GM12878 (cell line): ENCODE measurements around the gene GRIN2A. TPM values are rescaled to one million over a fixed set of nuclear protein-coding genes. Genes with fewer than 3 reads are reported as not detected.

Source experiments
- ATAC-seq: fragments of 200-7000 bp; cut with Tn5 transposase; 3 replicates; pipeline ENCODE4 v1.9.1; 2020; ENCODE audit warnings: mild to moderate bottlenecking, moderate library complexity
- BruUV-seq: library from RNA; stranded (reverse); fragments of 400-500 nt; replicated peaks from 2 replicates; lab custom pipeline; 2021; lab: Mats Ljungman, UMichigan
- CTCF ChIA-PET: fragments of 300-600 bp; sonication (Branson Sonifier 250); formaldehyde crosslinking; extraction: SDS; loops from one replicate; lab custom pipeline; 2021; ENCODE audit warnings: inconsistent platforms; lab: Yijun Ruan, JAX
- POLR2A ChIA-PET: fragments of 350-600 bp; formaldehyde crosslinking; extraction: SDS; loops from one replicate; lab custom pipeline; 2021; ENCODE audit warnings: inconsistent platforms; lab: Charles Lee
- RAD21 ChIA-PET: fragments of 300-600 bp; sonication (Branson Sonifier 250); formaldehyde crosslinking; loops from one replicate; lab custom pipeline; 2023; ENCODE audit warnings: antibody characterized with exemption; ENCODE audit not compliant: unreplicated experiment; lab: Charles Lee
- SMC1A ChIA-PET: fragments of 300-600 bp; sonication (Branson Sonifier 250); formaldehyde crosslinking; loops from one replicate; lab custom pipeline; 2023; ENCODE audit not compliant: unreplicated experiment, uncharacterized antibody; lab: Charles Lee
- DNase-seq: peaks from one replicate; pipeline ENCODE4 v3.0.0-alpha.2; 2011; ENCODE audit warnings: low read depth, low spot score
- FAIRE-seq: peaks from 3 replicates; lab custom pipeline; 2011; peaks lifted over from hg19 to GRCh38; lab: Jason Lieb, UNC
- H2AFZ ChIP-seq: 2 replicates; pipeline ENCODE4 v1.6.0; 2011; ENCODE audit warnings: low read depth, low read length, control low read depth; ENCODE audit not compliant: control insufficient read depth
- H3K27ac ChIP-seq: 2 replicates; pipeline ENCODE4 v1.5.1; 2011; ENCODE audit warnings: control low read depth; ENCODE audit not compliant: control insufficient read depth, insufficient read depth
- H3K27me3 ChIP-seq, 2 experiments: replicated peaks in 1 of 2; 2 replicates each; pipeline versions ENCODE4 v1.6.0 to v1.6.1; 2011; ENCODE audit warnings: low read length in 1 of 2; ENCODE audit not compliant: control insufficient read depth in 2 of 2, insufficient read depth in 2 of 2
- H3K36me3 ChIP-seq, 2 experiments: 2 replicates each; pipeline ENCODE4 v1.5.1; 2011; ENCODE audit warnings: low read length in 1 of 2; ENCODE audit not compliant: control insufficient read depth in 2 of 2, insufficient read depth in 2 of 2
- H3K4me1 ChIP-seq: 2 replicates; pipeline ENCODE4 v1.6.1; 2011; ENCODE audit warnings: mild to moderate bottlenecking, low read length, moderate library complexity, mixed read lengths; ENCODE audit not compliant: control insufficient read depth, insufficient read depth
- H3K4me2 ChIP-seq: 2 replicates; pipeline ENCODE4 v1.6.0; 2011; ENCODE audit warnings: control low read depth; ENCODE audit not compliant: control insufficient read depth, insufficient read depth
- H3K4me3 ChIP-seq: fragments of 200-600 bp; sonication (generic); 2 replicates; pipeline ENCODE4 v1.5.1; 2016
- H3K79me2 ChIP-seq: 2 replicates; pipeline ENCODE4 v1.6.0; 2011; ENCODE audit warnings: low read length; ENCODE audit not compliant: control insufficient read depth, insufficient read depth
- H3K9ac ChIP-seq: 2 replicates; pipeline ENCODE4 v1.8.0; 2011; ENCODE audit warnings: low read length, control low read depth, mixed read lengths; ENCODE audit not compliant: control insufficient read depth, insufficient read depth
- H3K9me3 ChIP-seq: replicated peaks from 3 replicates; pipeline ENCODE4 v1.5.1; 2011; ENCODE audit warnings: mild to moderate bottlenecking, low read length; ENCODE audit not compliant: control insufficient read depth, insufficient read depth
- H4K20me1 ChIP-seq: 2 replicates; pipeline ENCODE4 v1.6.0; 2011; ENCODE audit not compliant: control insufficient read depth, insufficient read depth
- CBX5 ChIP-seq: sonication (generic); IDR thresholded peaks from 2 replicates; pipeline ENCODE4 v1.6.1; 2016; ENCODE audit warnings: low read depth, moderate library complexity, mild to moderate bottlenecking, inconsistent platforms
- CTCF ChIP-seq, 3 experiments: IDR thresholded peaks in 2 of 3; conservative IDR thresholded peaks in 1 of 3; 2 replicates each; pipeline ENCODE4 v1.5.1; 2011; ENCODE audit warnings: low read depth in 3 of 3, low read length in 3 of 3, mild to moderate bottlenecking in 3 of 3, control low read depth in 2 of 3, moderate library complexity in 2 of 3, inconsistent platforms in 1 of 3, mixed read lengths in 1 of 3; ENCODE audit not compliant: control insufficient read depth in 2 of 3, insufficient read depth in 1 of 3; ENCODE audit errors: extremely low read depth in 1 of 3
- ELK1 ChIP-seq: IDR thresholded peaks from 2 replicates; pipeline ENCODE4 v1.6.1; 2012; ENCODE audit warnings: low read depth, low read length, improper control_type of control experiment
- GABPA ChIP-seq: IDR thresholded peaks from 2 replicates; pipeline ENCODE4 v1.6.1; 2014; ENCODE audit warnings: antibody characterized with exemption, low read depth, mild to moderate bottlenecking, inconsistent platforms
- HDGF ChIP-seq: fragments of 450-650 bp; IDR thresholded peaks from 2 replicates; pipeline ENCODE4 v1.6.1; 2016; ENCODE audit warnings: antibody characterized with exemption
- NFYB ChIP-seq: IDR thresholded peaks from 2 replicates; pipeline ENCODE4 v1.6.1; 2011; ENCODE audit warnings: low read depth, mild to moderate bottlenecking, low read length, improper control_type of control experiment, moderate library complexity; ENCODE audit not compliant: insufficient read depth
- RAD51 ChIP-seq: fragments of 450-650 bp; IDR thresholded peaks from 2 replicates; pipeline ENCODE4 v1.6.1; 2016; ENCODE audit warnings: moderate library complexity, mild to moderate bottlenecking, inconsistent platforms
- SIX5 ChIP-seq: IDR thresholded peaks from 2 replicates; pipeline ENCODE4 v1.6.1; 2011; ENCODE audit warnings: mild to moderate bottlenecking, low read depth, low read length, moderate library complexity; ENCODE audit not compliant: severe bottlenecking
- SUZ12 ChIP-seq: fragments of 200-600 bp; sonication (generic); IDR thresholded peaks from one replicate; pipeline ENCODE4 v1.6.1; 2018; ENCODE audit warnings: antibody characterized with exemption, mild to moderate bottlenecking; ENCODE audit not compliant: unreplicated experiment
- ZNF207 ChIP-seq: fragments of 450-650 bp; IDR thresholded peaks from 2 replicates; pipeline ENCODE4 v1.6.1; 2014; ENCODE audit warnings: antibody characterized with exemption, mild to moderate bottlenecking, borderline replicate concordance
- WGBS: methylation state at CpG from one replicate; pipeline ENCODE4 v1.1.6; 2016; ENCODE audit warnings: low lambda C conversion rate; ENCODE audit not compliant: insufficient replicate concordance, insufficient coverage; ENCODE audit errors: missing lambda C conversion rate; 5-methylcytosine and 5-hydroxymethylcytosine counted together
- in situ Hi-C: fragments of 300-500 bp; cut with MboI; formaldehyde crosslinking; loops from 9 replicates; pipeline ENCODE4 v1.14.3; 2018; ENCODE audit warnings: mixed read lengths
- intact Hi-C: fragments of 100-400 bp; cut with micrococcal nuclease; formaldehyde crosslinking; loops from one replicate; pipeline ENCODE4 v1.14.2; 2022; ENCODE audit not compliant: unreplicated experiment
- polyA plus RNA-seq, 11 experiments: library from polyadenylated mRNA; depleted of rRNA in 4 of 11; unstranded in 6 of 11; stranded (reverse) in 5 of 11; fragments of >200 nt; fragmentation: Nextera tagmentation in 4 of 11; fragmentation: Illumina TruSeq in 1 of 11; extraction: Ambion mirVana in 4 of 11; extraction: Trizol in 1 of 11; gene quantifications; 1 replicate in 1 of 11; 2 replicates in 10 of 11; pipeline versions ENCODE4 v1.2.1 to v1.2.3, GENCODE V29; 2011 to 2016; ENCODE audit warnings: inconsistent platforms in 2 of 11, missing spikeins in 2 of 11, low read depth in 1 of 11
- total RNA-seq, 4 experiments: library from RNA; depleted of rRNA in 3 of 4; stranded (reverse); fragments of >200 nt in 3 of 4; fragmentation: Illumina TruSeq in 1 of 4; extraction: Trizol in 1 of 4; gene quantifications; 2 replicates each; pipeline versions ENCODE4 v1.2.1 to v1.2.3, GENCODE V29; 2013 to 2021
- TF ChIP-seq, protein P1 (sequence below): fragments of 450-650 bp; IDR thresholded peaks from 2 replicates; pipeline ENCODE4 v1.6.1; 2017; ENCODE audit warnings: mild to moderate bottlenecking, moderate library complexity

Gene GRIN2A
- total and polyA plus RNA-seq, 10 of the 15 experiments (the other 5 are each of a cell fraction or from before 2014, with no cell fraction given) = 2.4 to 13.3 (median 7.3) TPM

GRCh38 chr16:9922441-9922840 lies 259.8 kb downstream of the GRIN2A start (continued):
- no peak for TF ChIP-seq SIX5
- TF ChIP-seq, protein P1, sequence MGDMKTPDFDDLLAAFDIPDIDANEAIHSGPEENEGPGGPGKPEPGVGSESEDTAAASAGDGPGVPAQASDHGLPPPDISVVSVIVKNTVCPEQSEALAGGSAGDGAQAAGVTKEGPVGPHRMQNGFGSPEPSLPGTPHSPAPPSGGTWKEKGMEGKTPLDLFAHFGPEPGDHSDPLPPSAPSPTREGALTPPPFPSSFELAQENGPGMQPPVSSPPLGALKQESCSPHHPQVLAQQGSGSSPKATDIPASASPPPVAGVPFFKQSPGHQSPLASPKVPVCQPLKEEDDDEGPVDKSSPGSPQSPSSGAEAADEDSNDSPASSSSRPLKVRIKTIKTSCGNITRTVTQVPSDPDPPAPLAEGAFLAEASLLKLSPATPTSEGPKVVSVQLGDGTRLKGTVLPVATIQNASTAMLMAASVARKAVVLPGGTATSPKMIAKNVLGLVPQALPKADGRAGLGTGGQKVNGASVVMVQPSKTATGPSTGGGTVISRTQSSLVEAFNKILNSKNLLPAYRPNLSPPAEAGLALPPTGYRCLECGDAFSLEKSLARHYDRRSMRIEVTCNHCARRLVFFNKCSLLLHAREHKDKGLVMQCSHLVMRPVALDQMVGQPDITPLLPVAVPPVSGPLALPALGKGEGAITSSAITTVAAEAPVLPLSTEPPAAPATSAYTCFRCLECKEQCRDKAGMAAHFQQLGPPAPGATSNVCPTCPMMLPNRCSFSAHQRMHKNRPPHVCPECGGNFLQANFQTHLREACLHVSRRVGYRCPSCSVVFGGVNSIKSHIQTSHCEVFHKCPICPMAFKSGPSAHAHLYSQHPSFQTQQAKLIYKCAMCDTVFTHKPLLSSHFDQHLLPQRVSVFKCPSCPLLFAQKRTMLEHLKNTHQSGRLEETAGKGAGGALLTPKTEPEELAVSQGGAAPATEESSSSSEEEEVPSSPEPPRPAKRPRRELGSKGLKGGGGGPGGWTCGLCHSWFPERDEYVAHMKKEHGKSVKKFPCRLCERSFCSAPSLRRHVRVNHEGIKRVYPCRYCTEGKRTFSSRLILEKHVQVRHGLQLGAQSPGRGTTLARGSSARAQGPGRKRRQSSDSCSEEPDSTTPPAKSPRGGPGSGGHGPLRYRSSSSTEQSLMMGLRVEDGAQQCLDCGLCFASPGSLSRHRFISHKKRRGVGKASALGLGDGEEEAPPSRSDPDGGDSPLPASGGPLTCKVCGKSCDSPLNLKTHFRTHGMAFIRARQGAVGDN = no peak
- TF ChIP-seq CBX5 = no peak
- TF ChIP-seq RAD51 = no peak

DNA sequence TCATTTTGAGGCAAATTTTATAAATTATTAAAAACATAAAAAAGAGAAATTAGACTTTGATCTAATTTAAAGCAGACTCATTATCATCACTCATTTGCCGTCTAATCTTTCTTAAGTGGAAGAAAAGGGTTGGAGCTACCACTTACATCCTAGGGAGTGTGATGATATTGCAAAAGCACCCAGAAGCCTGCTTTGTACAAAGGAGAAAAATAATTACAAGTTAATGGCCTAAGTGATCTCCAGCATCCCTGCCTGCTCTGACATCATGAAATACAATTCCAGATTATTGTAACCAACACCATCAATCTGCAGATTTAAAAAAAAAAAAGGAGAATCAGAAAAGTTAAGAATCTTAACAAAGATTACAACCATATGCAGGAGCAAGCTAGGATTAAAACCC lies 260.2 kb downstream of the GRIN2A start:
- intact Hi-C loops = no loop called here
- Histone ChIP-seq H3K79me2 (no peaks in the 10 kb centered on the region), H3K36me3 (no peaks in the 10 kb centered on the region), H3K27ac (no peak overlapping the region), H3K4me3 (no peak overlapping the region), H3K9ac (no peak overlapping the region), H3K27me3 (no peaks in the 10 kb centered on the region), H3K9me3 (no peaks in the 10 kb centered on the region), H4K20me1 (no peaks in the 10 kb centered on the region), H3K4me2 (no peak overlapping the region), H3K4me1 (peaks cover 5% of the 10 kb centered on the region; the same call in 1 of the 2 replicates), H2AFZ (no peak overlapping the region)
- no peak for FAIRE-seq
- ChIA-PET RAD21 (no interaction called here), POLR2A (no interaction called here), CTCF (no interaction called here), SMC1A (interaction anchor here (0.6 to 0.7 kb wide), 2 partner anchors 13 to 113 kb away, joined by 3 to 5 read pairs; no protein-coding TSS in a partner anchor)
- ATAC-seq = no peak
- WGBS = 95% methylated on average over 1 of the region's 1 CpG
- no peak for TF ChIP-seq ZNF207
- TF ChIP-seq NFYB = no peak
- TF ChIP-seq HDGF = no peak
- TF ChIP-seq SUZ12 = no peak
- no peak for TF ChIP-seq CTCF (IDR thresholded peaks at IDR 0.05 in 2 of 3, conservative IDR thresholded peaks at IDR 0.05 in 1 of 3; ENCODE audit: control insufficient read depth in 2 of 3, extremely low read depth in 1 of 3, insufficient read depth in 1 of 3, low read depth in 3 of 3, low read length in 3 of 3)
- TF ChIP-seq ELK1 = no peak
- no peak for TF ChIP-seq GABPA
- BruUV-seq = no TSS peak
- in situ Hi-C loops = no loop called here
- no peak for DNase-seq
